SK-N-SH (cell line): ENCODE measurements around the gene SUPT3H. TPM values are rescaled to one million over a fixed set of nuclear protein-coding genes. Genes with fewer than 3 reads are reported as not detected.

Experiments
- CTCF ChIA-PET: fragments of 300-600, 350-600 bp; formaldehyde crosslinking; extraction: SDS; loops from one replicate; lab custom pipeline; 2021; lab: Yijun Ruan, JAX
- POLR2A ChIA-PET: fragments of 350-600 bp; sonication (Branson Sonifier 250); formaldehyde crosslinking; extraction: SDS; loops from one replicate; lab custom pipeline; 2020; ENCODE audit warnings: antibody characterized with exemption, inconsistent platforms; lab: Yijun Ruan, JAX
- DNase-seq: peaks from one replicate; pipeline ENCODE4 v3.0.0; 2012
- H2AFZ ChIP-seq: fragments of 200-600 bp; sonication (generic); 2 replicates; pipeline ENCODE4 v1.8.1; 2016; ENCODE audit warnings: antibody characterized with exemption, mild to moderate bottlenecking, low read depth
- H3F3A ChIP-seq: fragments of 200-600 bp; sonication (generic); replicated peaks from 2 replicates; pipeline ENCODE3; 2016; ENCODE audit warnings: antibody characterized with exemption, mild to moderate bottlenecking; ENCODE audit not compliant: insufficient read depth
- H3K27ac ChIP-seq, 2 experiments: fragments of 200-500 bp in 1 of 2; fragments of 200-600 bp in 1 of 2; sonication (Bioruptor generic) in 1 of 2; sonication (generic), shearing (Covaris generic) in 1 of 2; 2 replicates each; pipeline versions ENCODE4 v1.5.1 to v1.6.1; 2014 to 2016; ENCODE audit warnings: low read depth in 2 of 2, inconsistent platforms in 1 of 2, low read length in 1 of 2, mild to moderate bottlenecking in 1 of 2, mixed read lengths in 1 of 2
- H3K27me3 ChIP-seq: fragments of 200-600 bp; sonication (generic), shearing (Covaris generic); 2 replicates; pipeline ENCODE4 v1.6.1; 2016; ENCODE audit warnings: mixed run types; ENCODE audit not compliant: insufficient read depth
- H3K36me3 ChIP-seq, 2 experiments: fragments of 200-500 bp in 1 of 2; fragments of 200-600 bp in 1 of 2; sonication (Bioruptor generic) in 1 of 2; sonication (generic) in 1 of 2; replicated peaks in 1 of 2; 2 replicates each; pipeline versions ENCODE3 to v1.5.1; 2014 to 2016; ENCODE audit warnings: low read length in 1 of 2, mild to moderate bottlenecking in 1 of 2; ENCODE audit not compliant: insufficient read depth in 2 of 2, control insufficient read depth in 1 of 2
- H3K4me1 ChIP-seq, 2 experiments: fragments of 200-500 bp in 1 of 2; fragments of 200-600 bp in 1 of 2; sonication (Bioruptor generic) in 1 of 2; sonication (generic), shearing (Covaris generic) in 1 of 2; 2 replicates each; pipeline versions ENCODE4 v1.5.1 to v1.6.1; 2014 to 2016; ENCODE audit warnings: low read depth in 1 of 2, low read length in 1 of 2, mixed run types in 1 of 2; ENCODE audit not compliant: insufficient read depth in 2 of 2, control insufficient read depth in 1 of 2
- H3K4me2 ChIP-seq: fragments of 200-600 bp; sonication (generic), shearing (Covaris generic); 2 replicates; pipeline ENCODE4 v1.6.1; 2017; ENCODE audit warnings: mixed run types
- H3K4me3 ChIP-seq, 2 experiments: fragments of 200-500 bp in 1 of 2; fragments of 200-600 bp in 1 of 2; sonication (Bioruptor generic) in 1 of 2; sonication (generic), shearing (Covaris generic) in 1 of 2; 2 replicates each; pipeline versions ENCODE4 v1.5.1 to v1.8.1; 2014 to 2016; ENCODE audit warnings: low read depth in 2 of 2, inconsistent platforms in 1 of 2, low read length in 1 of 2, mild to moderate bottlenecking in 1 of 2, mixed read lengths in 1 of 2, moderate library complexity in 1 of 2
- H3K79me2 ChIP-seq: fragments of 200-600 bp; sonication (generic); 2 replicates; pipeline ENCODE4 v1.8.1; 2017; ENCODE audit warnings: mild to moderate bottlenecking; ENCODE audit not compliant: insufficient read depth
- H3K9ac ChIP-seq: fragments of 200-600 bp; sonication (generic); 2 replicates; pipeline ENCODE4 v1.6.1; 2017; ENCODE audit warnings: mixed run types
- H3K9me2 ChIP-seq: fragments of 200-600 bp; sonication (generic); 2 replicates; pipeline ENCODE4 v1.6.1; 2017; ENCODE audit warnings: mixed run types
- H3K9me3 ChIP-seq: fragments of 200-600 bp; sonication (generic); 2 replicates; pipeline ENCODE4 v1.6.1; 2017; ENCODE audit warnings: mixed run types, mild to moderate bottlenecking, moderate library complexity
- H4K20me1 ChIP-seq: fragments of 200-600 bp; sonication (generic); 2 replicates; pipeline ENCODE4 v1.6.1; 2017; ENCODE audit warnings: mild to moderate bottlenecking, mixed run types; ENCODE audit not compliant: insufficient read depth
- CHD2 ChIP-seq: fragments of 150-350 bp; IDR thresholded peaks from 2 replicates; pipeline ENCODE4 v1.6.1; 2018; ENCODE audit warnings: low read length; ENCODE audit not compliant: partially characterized antibody
- CTCF ChIP-seq: fragments of 200-600 bp; sonication (generic); IDR thresholded peaks from 2 replicates; pipeline ENCODE4 v1.6.1; 2017; ENCODE audit warnings: antibody characterized with exemption, mild to moderate bottlenecking, moderate library complexity
- ELF1 ChIP-seq: IDR thresholded peaks from 2 replicates; pipeline ENCODE4 v1.4.0; 2012
- EP300 ChIP-seq, 2 experiments: IDR thresholded peaks; 2 replicates each; pipeline versions ENCODE4 v1.4.0 to v1.6.1; 2012; ENCODE audit warnings: borderline replicate concordance in 1 of 2, low read depth in 1 of 2, low read length in 1 of 2
- FOXJ3 ChIP-seq: sonication (generic); formaldehyde crosslinking; IDR thresholded peaks from 2 replicates; pipeline ENCODE4 v1.5.1; 2020; ENCODE audit warnings: mild to moderate bottlenecking, missing genetic modification reagents
- GABPA ChIP-seq: IDR thresholded peaks from 2 replicates; pipeline ENCODE4 v1.4.0; 2012; ENCODE audit warnings: low read depth, mild to moderate bottlenecking
- GATA2 ChIP-seq: sonication (generic); formaldehyde crosslinking; IDR thresholded peaks from 2 replicates; pipeline ENCODE4 v1.5.0; 2020; ENCODE audit warnings: mild to moderate bottlenecking, missing genetic modification reagents
- MEF2A ChIP-seq: IDR thresholded peaks from 2 replicates; pipeline ENCODE4 v1.4.0; 2012; ENCODE audit warnings: low read depth, borderline replicate concordance
- NRF1 ChIP-seq: IDR thresholded peaks from 2 replicates; pipeline ENCODE4 v1.6.1; 2012; ENCODE audit warnings: low read depth, mild to moderate bottlenecking, low read length
- PBX3 ChIP-seq: IDR thresholded peaks from 2 replicates; pipeline ENCODE4; 2012
- POLR2AphosphoS5 ChIP-seq: IDR thresholded peaks from 2 replicates; pipeline ENCODE4 v1.6.1; 2012; ENCODE audit warnings: low read depth, low read length
- RAD21 ChIP-seq: IDR thresholded peaks from 2 replicates; pipeline ENCODE4 v1.6.1; 2012; ENCODE audit warnings: mild to moderate bottlenecking, low read length
- REST ChIP-seq: IDR thresholded peaks from 2 replicates; pipeline ENCODE4 v1.6.1; 2012; ENCODE audit warnings: mild to moderate bottlenecking, low read depth, low read length, moderate library complexity
- SIN3A ChIP-seq: IDR thresholded peaks from 2 replicates; pipeline ENCODE4 v1.6.1; 2012; ENCODE audit warnings: low read depth, mild to moderate bottlenecking, low read length, moderate library complexity, borderline replicate concordance
- SMC3 ChIP-seq: IDR thresholded peaks from 2 replicates; pipeline ENCODE4 v1.6.1; 2012; ENCODE audit warnings: low read depth, low read length, improper control_type of control experiment
- TCF12 ChIP-seq: IDR thresholded peaks from 2 replicates; pipeline ENCODE4 v1.4.0; 2012
- USF1 ChIP-seq: IDR thresholded peaks from 2 replicates; pipeline ENCODE4 v1.4.0; 2012; ENCODE audit warnings: low read depth, borderline replicate concordance
- YY1 ChIP-seq: IDR thresholded peaks from 2 replicates; pipeline ENCODE4 v1.4.0; 2012; ENCODE audit warnings: low read depth, mild to moderate bottlenecking
- ZBTB33 ChIP-seq: IDR thresholded peaks from 2 replicates; pipeline ENCODE4 v1.4.0; 2012; ENCODE audit warnings: low read depth, borderline replicate concordance
- WGBS: methylation state at CpG from one replicate; pipeline ENCODE4 v1.1.6; 2017; ENCODE audit warnings: low lambda C conversion rate; 5-methylcytosine and 5-hydroxymethylcytosine counted together
- polyA plus RNA-seq, 3 experiments: library from polyadenylated mRNA; depleted of rRNA; stranded (reverse); fragments of >200 nt; gene quantifications; 2 replicates each; pipeline ENCODE4 v1.2.3, GENCODE V29; 2012

Gene SUPT3H
- polyA plus RNA-seq, 1 of the 3 experiments (the other 2 are of a cell fraction) = 10.9 TPM

GRCh38 chr6:44957156-44957555, 420.6 kb downstream of the SUPT3H start:
- H3K27ac ChIP-seq = no peak overlapping the region; a peak in 1 of 4 replicates
- no peaks in the 10 kb centered on the region for H3K9me2 ChIP-seq
- peaks cover 0 to 4% of the 10 kb centered on the region in 2 experiments for H3K36me3 ChIP-seq
- no peaks in the 10 kb centered on the region for H3K27me3 ChIP-seq
- H3K9ac ChIP-seq = no peak overlapping the region
- ChIA-PET POLR2A (no interaction called here), CTCF (no interaction called here)
- H2AFZ ChIP-seq = no peak overlapping the region
- DNase-seq = no peak
- no peaks in the 10 kb centered on the region; a peak in 1 of 4 replicates for H3K4me1 ChIP-seq
- H3F3A ChIP-seq = no peaks in the 10 kb centered on the region
- no peak overlapping the region for H3K4me2 ChIP-seq
- 69% methylated on average over 4 of the region's 4 CpGs for WGBS
- no peaks in the 10 kb centered on the region for H3K79me2 ChIP-seq
- TF ChIP-seq MEF2A (no peak), CHD2 (no peak), ZBTB33 (no peak), ELF1 (no peak), GABPA (no peak), YY1 (no peak), POLR2AphosphoS5 (no peak)
- H4K20me1 ChIP-seq = no peaks in the 10 kb centered on the region
- no peaks in the 10 kb centered on the region for H3K9me3 ChIP-seq
- no peak overlapping the region for H3K4me3 ChIP-seq

- no peak for TF ChIP-seq RAD21
- no peak for TF ChIP-seq CHD2
- no peak for TF ChIP-seq EP300 (IDR thresholded peaks at IDR 0.05; ENCODE audit: borderline replicate concordance in 1 of 2, low read depth in 1 of 2, low read length in 1 of 2)
- no peak for TF ChIP-seq SMC3
- TF ChIP-seq POLR2AphosphoS5 = no peak
- no peak for TF ChIP-seq REST
- no peak for TF ChIP-seq NRF1
- TF ChIP-seq USF1 = no peak
- TF ChIP-seq GATA2 (CRISPR knock-in tag) = no peak
- TF ChIP-seq SIN3A = no peak
- TF ChIP-seq CTCF = no peak
- no peak for TF ChIP-seq FOXJ3 (CRISPR knock-in tag)
- no peak for TF ChIP-seq PBX3
- TF ChIP-seq GABPA = no peak
- no peak for TF ChIP-seq TCF12
- no peak for DNase-seq
- H3K27ac ChIP-seq = no peak overlapping the region; a peak in 1 of 4 replicates
- H3K4me1 ChIP-seq = no peaks in the 10 kb centered on the region; a peak in 1 of 4 replicates
- H3K79me2 ChIP-seq = no peaks in the 10 kb centered on the region
- WGBS = 87% methylated on average over 5 of the region's 5 CpGs
- no peaks in the 10 kb centered on the region for H3K27me3 ChIP-seq
- H3K36me3 ChIP-seq = peaks cover 0 to 4% of the 10 kb centered on the region in 2 experiments
- H3K9ac ChIP-seq = no peak overlapping the region
- no peaks in the 10 kb centered on the region for H3F3A ChIP-seq
- no peaks in the 10 kb centered on the region for H3K9me3 ChIP-seq
- ChIA-PET POLR2A (no interaction called here), CTCF (no interaction called here)
- no peaks in the 10 kb centered on the region for H4K20me1 ChIP-seq
- H3K4me2 ChIP-seq = no peak overlapping the region
- no peak overlapping the region for H3K4me3 ChIP-seq
- no peaks in the 10 kb centered on the region for H3K9me2 ChIP-seq
- no peak overlapping the region for H2AFZ ChIP-seq
Observed at GRCh38 chr6:44956396-44956795, 421.3 kb downstream of the SUPT3H start.
